GM12874 (cell line): ENCODE data around the gene INPP5A.
A peak's percentile ranks its signal among the peaks of the same experiment; 100 is the strongest.

Experiments
- CTCF ChIP-seq: IDR thresholded peaks from 2 replicates; pipeline ENCODE4 v1.5.1; 2011; ENCODE audit warnings: low read depth, mild to moderate bottlenecking, control low read depth, low read length, moderate library complexity; ENCODE audit not compliant: insufficient read depth

Gene INPP5A

GRCh38 chr10:132634241-132634946 lies 96.8 kb downstream of the INPP5A start:
- TF ChIP-seq CTCF = peak; percentile 33

DNA sequence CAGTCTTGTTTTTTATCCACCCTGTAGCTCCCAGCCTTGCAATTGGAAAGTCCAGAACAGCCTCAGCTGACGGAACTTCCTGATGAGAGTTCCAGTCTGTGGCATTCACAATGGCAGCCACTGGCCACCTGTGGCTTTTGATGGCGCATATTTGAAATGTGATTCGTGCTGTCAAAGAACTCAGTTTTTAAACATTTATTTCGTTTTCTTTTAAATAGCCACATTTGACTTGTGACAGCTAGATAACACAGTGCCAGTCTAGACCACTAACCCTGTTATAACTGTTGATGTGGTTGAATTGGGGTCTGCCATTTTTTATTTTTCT lies 97.3 kb downstream of the INPP5A start:
- no peak for TF ChIP-seq CTCF

DNA sequence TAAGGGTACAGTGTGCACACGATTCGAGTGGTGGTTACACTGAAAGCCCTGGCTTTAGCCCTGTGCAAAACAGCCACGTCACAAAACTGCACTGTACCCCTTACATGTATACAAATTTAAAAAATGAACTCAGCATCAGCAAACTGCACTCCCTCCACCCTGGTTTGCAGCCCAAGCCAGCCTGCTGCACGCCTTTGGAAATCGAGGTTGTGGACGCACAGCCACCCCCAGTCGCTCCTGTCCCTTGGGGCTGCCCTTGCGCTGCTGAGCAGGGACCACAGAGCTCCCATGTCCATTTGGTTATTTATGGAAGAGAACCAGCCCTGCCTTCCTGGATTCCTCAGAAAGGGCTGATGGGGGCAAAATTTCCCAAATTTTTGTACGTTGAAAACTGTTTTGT lies 98.8 kb downstream of the INPP5A start:
- TF ChIP-seq CTCF = no peak

DNA sequence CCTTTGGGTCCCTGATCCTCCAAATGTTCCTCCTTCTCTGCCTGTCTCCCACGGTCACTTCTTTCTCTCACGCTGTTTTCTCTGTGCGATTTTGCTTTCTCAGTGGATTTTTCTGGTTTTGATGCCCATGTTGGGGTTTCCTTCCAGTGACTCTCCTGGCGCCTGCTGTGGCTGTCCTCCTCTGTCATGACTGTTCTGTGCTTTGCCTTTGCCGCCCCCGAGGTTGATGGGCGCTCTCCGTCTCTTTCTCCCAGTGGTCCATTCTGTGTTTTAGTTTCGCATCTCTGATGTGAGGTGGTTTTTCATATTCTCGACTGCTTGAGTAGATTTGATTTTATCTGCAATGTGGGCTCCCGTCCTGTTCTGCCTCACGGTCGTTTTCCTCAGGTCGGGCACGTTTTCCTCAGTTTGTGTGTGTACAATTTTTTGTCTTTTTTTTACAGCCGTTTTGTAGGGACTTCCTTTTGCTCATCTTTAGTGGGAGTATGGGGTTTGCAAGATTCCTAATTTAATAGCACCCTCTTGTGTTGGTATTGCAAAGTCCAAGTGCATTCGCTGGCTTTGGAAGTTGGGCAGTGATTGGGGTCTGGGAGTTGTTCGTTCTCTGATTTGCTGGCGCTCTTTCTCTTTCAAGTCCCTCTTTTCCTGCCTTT lies 100.0 kb downstream of the INPP5A start:
- TF ChIP-seq CTCF = peak; percentile 52

DNA sequence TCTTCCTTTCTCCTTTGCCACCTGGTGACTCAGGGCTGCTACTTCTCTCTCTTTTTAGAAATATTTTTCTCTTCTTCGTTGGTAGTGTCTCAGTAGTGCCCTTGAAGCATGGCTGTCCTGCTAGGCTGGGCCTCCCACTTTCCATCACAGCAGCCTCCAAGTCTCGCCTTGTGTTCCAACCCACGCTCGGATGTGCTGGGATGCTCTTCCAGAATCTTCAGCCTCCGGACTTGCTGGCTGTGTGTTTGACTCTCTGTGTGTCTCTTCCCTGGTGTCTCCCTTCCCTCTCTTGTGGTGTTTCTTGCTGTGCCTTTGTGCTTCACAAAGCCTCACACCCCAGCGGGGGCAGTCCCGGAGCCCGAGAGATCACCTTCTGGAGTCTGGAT lies 100.5 kb downstream of the INPP5A start:
- no peak for TF ChIP-seq CTCF

DNA sequence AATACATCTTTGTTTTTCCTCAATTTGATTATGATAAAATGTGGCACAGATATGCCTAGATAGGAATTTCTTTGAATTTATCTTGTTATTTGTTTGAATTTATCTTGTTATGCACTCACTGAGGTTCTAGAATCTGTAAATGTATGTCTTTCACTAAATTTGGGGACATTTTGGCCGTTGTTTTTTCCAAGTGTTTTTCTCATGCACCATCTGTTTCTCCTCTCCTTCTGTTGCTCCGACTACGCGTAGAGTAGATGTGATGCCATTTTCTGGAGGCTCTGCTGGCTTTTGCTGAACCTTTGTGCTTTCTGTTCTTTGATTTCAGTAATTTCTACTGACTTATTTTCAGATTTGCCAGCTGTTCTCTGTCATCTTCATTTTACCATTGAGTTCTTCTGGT lies 101.9 kb downstream of the INPP5A start:
- no peak for TF ChIP-seq CTCF

- no peak for TF ChIP-seq CTCF
Measured at GRCh38 chr10:132640326-132641125, 102.9 kb downstream of the INPP5A start.
